Middle frontal gyrus (tissue), 1 donor: ENCODE data around the gene UFSP1.
"Not testable (repeated sequence)": the region's sequence is repeated elsewhere in the genome, so short reads cannot be mapped to it uniquely, and the experiment has no call there.

Experiments
- DNase-seq: peaks from one replicate; pipeline ENCODE4 v3.0.0-alpha.2; 2015; ENCODE audit warnings: low spot score; ENCODE audit errors: extremely low spot score

Gene UFSP1

DNA sequence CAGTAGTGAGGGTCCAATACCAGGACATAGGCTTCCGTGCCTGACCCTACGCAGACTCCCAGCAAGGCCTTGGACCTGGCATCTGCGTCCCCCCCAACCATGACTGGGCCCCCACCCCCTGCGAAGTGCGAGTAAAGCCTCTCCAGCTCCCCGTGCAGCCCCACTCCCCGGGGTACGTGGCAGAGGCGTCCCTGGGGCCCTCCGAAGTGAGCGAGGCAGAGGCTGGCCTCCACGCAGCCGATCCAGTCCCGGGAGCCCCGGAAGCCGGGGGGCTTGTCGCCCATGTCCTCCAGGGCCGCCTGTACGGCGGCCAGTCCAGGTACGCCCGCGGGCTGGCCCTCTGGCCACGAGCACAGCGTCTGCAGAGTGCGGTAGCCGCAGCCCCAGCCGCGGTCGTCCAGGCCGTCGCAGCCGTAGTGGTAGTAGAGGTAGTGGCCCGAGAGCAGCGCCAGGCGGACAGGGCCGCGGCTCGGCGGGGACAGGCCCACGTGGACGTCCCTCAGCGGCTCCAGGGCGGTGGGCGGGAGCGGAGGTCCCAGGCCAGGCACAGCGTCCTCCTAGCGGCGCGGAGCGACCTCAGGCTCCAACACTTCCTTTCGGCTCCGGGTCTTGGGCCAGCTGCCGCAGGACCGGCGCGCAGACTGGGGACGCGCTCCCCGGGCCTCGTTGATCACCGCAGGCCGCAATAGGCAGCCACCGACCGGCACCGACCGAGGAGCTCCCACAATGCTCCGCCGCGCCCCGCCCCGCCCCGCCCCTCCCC lies at the start of gene UFSP1:
Gene UFSP1, minus strand, starts transcription at position 728 of the 763 bp plus-strand sequence. Its CDS starts 444 bp downstream, at position 284.
- no peak for DNase-seq

DNA sequence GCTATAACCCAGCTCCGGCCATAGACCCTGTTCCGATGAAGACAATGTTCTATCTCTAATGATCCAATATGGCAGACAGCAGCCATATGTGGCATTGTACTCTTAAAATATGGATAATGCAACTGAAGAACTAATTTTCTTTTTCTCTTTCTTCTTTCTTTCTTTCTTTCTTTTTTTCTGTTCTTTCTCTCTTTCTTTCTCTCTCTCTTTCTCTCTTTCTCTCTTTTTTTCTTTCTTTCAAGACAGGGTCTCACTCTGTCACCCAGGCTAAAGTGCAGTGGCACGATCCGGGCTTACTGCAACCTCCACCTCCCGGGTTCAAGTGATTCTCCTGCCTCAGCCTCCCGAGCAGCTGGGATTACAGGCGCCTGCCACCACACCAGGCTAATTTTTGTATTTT lies 46.7 kb upstream of the UFSP1 start:
- not testable (repeated sequence) for DNase-seq

DNA sequence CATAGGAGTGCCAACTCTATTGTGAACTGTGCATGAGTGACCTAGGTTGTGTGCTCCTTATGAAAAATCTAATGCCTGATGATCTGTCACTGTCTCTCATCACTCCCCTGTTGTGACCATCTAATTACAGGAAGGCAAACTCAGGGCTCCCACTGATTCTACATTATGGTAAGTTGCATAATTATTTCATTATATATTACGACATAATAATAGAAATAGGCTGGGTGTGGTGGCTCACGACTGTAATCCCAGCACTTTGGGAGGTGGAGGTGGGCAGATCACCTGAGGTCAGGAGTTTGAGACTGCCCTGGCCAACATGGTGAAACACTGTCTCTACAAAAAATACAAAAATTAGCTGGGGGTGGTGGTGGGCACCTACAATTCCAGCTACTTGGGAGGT lies 45.9 kb upstream of the UFSP1 start:
- not testable (repeated sequence) for DNase-seq

DNA sequence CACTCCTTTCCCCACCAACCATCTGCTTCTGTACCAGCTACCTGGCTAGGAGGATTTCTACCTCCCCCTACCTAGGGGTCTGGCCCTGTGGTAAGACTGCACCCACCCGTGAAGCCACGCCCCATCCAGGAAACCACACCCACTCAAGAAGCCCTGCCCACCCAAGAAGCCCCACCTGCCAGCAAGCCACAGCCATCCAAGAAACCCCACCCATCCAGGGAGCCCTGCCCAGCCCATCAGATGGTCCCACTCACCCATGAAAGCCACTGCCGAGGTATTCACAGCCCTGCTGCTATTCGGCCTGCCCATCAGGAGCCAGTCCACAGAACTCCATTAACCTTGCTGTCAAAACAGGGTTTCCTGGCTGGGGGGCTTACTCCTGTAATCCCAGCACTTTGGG lies 44.2 kb upstream of the UFSP1 start:
- DNase-seq: no peak

DNA sequence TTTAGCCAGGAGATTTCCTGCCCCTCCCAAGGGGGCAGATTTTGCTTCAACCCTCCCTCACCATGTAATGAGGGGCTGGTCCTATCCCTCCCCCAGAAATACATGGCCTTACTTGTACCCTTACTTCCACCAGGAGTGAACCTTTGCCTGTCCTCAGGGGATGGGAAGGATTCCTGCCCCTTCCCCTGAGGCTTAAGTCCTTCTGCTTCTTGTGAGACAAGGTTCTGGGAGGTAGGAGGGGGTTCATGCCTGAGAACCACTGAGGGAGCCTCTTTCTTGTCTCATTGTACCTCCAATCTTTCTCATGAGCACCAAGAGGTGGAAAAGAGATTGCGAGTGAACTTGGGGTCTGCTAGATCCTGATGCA lies 40.3 kb upstream of the UFSP1 start:
- DNase-seq: no peak

DNA sequence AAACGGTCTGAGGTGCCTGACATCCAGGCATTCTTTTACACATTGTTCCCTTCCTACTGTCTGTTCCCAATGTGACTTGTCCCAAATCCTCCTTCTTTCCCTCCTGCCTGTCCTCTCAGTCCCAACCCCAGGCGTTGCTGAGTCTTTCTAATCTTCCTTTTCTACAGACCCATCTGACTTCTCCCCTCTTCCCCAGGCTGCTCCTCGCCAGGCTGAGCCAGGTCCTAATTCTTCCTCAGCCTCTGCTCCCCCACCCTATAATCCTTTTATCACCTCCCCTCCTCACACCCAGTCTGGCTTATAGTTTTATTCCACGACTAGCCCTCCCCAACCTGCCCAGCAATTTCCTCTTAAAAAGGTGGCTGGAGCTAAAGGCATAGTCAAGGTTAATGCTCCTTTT lies 34.1 kb upstream of the UFSP1 start:
- not testable (repeated sequence) for DNase-seq

DNA sequence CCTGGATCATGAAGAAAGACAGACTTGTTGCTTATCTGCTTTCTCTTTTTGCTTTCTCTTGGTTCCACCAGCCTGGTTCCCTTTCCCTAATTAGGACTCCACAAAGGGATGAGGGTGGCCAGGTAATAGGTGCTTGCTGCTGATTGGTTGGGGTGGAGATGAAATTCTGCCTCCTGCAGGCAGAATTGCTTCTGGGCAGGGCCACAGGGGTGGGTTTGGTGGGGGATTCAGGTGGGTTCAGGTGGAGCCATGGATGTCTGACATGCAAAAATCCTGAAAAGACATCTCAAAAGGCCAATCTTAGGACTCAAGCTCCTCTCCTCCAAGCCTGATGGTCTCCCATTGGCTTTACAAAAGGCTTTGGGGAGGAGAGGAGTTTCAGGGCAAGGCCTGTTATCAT lies 31.5 kb upstream of the UFSP1 start:
- DNase-seq: no peak

DNA sequence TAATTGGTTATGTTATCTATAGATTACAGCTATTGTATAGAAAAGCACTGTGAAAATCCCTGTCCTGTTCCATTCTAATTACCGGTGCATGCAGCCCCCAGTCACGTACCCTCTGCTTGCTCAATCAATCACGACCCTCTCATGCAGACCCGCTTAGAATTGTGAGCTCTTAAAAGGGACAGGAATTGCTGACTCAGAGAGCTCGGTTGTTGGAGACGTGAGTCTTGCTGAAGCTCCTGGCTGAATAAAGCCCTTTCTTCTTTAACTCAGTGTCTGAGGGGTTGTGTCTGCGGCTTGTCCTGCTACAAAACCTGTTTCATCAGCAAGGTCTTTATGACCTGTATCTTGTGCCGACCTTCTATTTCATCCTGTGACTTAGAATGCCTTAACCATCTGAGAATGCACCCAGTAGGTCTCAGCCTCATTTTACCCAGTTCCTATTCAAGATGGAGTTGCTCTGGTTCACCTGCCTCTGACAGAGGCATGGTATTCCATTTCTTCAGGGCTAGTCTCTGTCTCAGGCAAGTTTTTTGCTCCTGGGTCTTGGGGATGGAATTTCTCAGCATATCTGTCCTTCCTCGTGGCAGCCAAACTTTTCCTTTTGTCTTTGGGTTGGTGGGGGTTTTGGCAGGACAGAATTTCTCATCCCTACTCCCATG lies 30.4 kb upstream of the UFSP1 start:
- DNase-seq: not testable (repeated sequence)

DNA sequence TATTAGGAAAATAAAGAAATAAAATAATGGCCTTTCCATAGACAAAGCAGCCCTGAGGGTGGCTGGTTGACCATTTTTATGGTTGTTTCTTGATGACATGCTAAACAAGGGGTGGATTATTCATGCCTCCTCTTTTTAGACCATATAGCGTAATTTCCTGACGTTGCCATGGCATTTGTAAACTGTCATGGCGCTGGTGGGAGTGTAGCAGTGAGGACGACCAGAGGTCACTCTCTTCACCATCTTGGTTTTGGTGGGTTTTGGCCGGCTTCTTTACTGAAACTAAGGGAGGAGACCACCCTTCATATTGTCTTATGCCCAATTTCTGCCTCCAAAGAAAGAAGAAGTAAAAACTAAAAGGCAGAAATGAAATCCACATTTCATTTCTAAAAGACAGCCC lies 29.8 kb upstream of the UFSP1 start:
- DNase-seq: not testable (repeated sequence)

DNA sequence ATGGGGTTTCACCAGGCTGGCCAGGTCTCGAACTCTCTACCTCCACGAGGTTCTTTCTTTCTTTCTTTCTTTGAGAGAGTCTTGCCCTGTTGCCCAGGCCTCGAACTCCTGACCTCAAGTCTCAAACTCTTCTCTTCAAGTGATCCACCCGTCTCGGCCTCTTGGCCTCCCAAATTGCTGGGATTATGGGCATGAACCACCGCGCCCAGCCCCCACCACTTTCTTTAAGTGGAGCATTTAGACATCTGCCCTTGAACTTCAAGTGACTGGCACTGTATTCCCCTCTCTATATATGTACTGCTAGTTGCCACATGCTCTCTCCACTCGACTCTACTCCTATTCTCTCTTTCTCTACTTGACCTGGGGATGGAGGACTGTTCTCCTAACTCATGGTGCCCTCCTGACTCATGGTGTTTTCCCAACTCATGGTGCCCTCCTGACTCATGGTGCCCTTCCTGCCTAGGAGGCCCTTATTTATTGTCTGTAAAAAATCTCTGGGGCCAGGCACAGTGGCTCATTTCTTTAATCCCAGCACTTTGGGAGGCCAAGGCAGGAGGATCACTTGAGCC lies 25.4 kb upstream of the UFSP1 start:
- DNase-seq: no peak

DNA sequence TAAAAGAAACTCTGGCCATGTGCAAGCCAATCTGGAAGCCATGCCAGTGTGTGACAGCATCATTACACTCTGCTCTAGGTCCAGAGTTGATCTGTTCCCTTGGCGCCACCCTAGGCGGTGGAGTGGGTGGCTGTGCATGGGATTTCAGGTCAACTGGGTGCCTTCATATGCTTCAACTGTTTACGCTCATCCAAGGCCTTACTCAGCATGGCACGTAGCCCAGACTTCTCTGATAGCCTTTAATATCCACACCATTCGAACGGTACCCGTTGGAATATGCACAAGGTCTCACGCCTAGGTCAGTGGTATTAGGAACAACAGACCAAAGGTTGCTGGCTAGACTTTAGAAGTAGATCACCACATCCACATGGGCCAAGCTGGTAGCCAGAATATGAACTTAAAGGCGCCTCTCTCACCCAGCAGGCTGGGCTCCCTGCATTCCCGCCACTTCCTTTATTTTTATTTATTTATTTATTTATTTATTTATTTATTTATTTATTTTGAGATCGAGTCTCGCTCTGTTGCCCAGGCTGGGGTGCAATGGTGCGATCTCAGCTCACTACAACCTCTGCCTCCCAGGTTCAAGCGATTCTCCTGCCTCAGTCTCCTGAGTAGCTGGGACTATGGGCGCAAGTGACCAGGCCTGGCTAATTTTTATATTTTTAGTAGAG lies 24.8 kb upstream of the UFSP1 start:
- no peak for DNase-seq

DNA sequence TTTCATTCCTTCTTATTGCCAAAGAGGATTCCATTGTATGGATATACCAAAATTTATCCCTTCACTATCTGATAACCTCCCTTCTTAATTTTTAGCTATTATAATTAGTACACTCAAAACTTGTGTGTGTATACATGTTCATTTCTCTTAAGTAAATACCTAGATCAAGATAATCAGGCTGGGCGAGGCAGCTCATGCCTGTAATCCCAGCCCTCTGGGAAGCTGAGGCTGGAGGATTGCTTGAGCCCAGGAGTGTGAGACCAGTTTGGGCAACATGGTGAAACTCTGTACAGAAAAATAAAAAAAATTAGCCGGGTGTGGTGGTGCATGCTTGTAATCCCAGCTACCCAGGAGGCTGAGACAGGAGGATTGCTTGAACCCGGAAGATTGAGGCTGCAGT lies 22.0 kb upstream of the UFSP1 start:
- no peak for DNase-seq

DNA sequence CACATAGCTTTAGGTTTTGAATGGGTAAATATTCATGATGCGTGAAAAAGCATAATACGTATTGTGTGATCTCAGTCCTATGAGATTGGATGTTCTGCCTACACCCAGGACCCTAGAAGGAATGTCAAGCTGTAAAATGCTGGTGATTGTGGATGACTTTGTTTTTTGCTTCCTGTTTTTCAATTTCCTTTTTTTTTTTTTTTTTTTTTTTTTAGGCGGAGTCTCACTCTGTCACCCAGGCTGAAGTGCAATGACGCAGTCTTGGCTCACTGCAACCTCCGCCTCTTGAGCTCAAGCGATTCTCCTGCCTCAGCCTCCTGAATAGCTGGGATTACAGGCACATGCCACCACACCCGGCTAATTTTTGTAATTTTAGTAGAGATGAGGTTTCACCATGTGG lies 20.9 kb upstream of the UFSP1 start:
- DNase-seq: not testable (repeated sequence)

DNA sequence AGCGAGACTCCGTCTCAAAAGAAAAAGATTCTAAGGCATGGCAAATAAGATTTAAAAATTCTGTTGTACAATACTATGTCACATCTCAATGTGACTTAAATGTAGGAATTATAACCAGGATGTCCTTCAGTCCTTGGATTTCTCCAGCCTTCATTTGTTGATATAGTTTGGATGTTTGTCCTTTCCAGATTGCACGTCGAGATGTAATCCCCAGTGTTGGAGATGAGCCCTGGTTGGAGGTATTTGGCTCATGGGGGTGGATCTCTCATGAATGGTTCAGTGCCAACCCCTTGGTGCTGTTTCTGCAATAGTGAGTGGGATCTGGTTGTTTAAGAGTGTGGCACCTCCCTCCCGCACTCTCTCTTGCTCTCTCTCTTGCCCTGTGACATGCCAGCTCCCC lies 19.0 kb upstream of the UFSP1 start:
- DNase-seq: no peak

DNA sequence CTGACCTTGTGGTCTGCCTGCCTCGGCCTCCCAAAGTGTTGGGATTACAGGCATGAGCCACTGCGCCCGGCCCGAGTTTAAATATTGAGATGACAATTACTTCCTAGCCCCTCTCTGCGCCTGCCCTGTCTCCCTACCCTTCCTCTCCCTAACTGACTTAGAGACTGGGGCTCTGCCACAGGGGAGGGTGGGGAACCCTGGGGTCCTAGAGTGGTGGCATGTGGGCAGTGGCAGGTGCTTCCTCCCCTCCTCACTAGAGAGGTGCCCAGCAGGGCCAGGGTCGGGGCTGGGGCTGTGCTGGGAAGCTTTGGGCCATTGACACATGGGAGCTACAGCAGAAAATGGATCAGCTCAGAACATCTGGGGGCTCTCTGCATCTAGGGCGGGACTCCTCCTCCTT lies 13.1 kb upstream of the UFSP1 start:
- DNase-seq: no peak

DNA sequence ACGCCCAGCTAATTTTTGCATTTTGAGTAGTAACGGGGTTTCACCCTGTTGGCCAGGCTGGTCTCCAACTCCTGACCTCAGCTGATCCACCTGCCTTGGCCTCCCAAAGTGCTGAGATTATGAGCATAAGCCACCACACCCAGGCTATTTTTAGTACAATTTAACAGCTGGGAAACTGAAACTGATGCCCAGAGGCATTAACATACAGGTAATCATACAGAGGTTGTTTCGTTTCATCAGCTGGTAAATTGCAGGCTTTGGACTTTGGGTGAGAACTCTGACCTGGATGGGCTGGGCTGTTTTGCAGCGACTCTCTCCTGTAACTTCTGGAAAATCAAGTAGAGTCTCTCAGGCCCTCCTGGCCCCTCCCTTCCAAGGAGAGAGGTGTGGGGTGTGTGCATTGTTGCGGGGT lies 12.4 kb upstream of the UFSP1 start:
- DNase-seq: no peak

DNA sequence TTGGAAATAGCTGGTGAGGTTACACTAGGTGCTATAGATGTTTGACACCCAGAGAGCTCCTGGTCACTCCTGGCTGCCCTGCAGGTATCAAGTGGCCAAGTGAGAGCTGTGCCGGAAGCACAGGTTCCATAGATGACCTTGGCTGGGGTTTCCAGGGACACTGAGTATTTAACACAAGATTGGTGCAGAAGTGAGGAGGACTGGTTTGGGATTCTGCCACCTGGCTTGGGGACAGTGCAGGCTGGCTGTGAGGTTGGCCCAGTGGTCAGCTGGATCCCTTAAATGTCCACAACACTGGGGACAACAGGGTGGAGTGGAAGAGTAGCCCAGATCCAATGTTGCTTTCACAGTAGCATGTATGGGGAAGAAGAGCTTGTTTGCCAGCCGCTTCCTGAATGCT lies 11.5 kb upstream of the UFSP1 start:
- DNase-seq: no peak

DNA sequence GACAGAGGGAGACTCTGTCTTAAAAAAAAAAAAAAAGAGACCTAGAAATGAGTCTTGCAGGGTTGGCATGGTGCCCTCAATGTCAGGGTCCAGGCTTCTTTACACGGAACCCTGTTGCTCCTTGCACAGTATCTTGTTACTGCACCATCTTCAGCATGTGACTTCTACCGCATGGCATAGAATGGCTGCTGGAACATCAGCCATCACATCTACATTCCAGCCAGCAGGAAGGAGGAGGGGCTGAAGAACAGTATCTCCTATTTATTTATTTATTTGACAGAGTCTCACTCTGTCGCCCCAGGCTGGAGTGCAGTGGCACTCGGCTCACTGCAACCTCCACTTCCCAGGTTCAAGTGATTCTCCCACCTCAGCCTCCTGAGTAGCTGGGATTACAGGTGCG lies 9.9 kb upstream of the UFSP1 start:
- no peak for DNase-seq

DNA sequence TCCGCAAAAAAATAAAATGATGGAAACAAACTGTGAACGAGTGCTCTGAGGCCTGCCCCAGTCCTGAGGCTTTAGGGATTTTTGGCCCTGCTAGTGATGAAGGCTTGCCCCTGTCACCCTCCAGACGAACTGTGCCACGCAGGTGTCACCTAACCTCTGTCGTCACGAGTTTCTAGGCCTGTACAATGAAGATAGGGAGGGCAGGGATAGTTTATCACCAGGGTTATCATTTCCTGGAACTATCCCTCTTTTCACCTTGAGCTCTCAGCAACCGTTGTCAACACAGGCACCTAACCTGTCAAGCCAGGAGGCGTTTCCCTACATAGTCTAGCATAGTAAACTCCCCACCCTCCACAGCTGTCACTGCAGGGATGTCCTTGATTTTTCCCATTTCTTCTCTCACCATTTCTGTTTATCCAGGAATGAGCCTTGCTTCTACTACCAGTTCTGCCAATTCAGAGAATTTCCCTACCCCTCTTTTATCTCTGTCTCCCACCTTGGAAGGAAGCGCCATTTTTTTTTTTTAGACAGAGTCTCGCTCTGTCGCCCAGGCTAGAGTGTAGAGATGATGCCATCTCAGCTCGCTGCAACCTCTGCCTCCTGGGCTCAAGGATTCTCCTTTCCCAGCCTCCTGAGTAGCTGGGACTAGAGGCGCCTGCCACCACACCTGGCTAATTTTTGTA lies 8.4 kb upstream of the UFSP1 start:
- DNase-seq: no peak

DNA sequence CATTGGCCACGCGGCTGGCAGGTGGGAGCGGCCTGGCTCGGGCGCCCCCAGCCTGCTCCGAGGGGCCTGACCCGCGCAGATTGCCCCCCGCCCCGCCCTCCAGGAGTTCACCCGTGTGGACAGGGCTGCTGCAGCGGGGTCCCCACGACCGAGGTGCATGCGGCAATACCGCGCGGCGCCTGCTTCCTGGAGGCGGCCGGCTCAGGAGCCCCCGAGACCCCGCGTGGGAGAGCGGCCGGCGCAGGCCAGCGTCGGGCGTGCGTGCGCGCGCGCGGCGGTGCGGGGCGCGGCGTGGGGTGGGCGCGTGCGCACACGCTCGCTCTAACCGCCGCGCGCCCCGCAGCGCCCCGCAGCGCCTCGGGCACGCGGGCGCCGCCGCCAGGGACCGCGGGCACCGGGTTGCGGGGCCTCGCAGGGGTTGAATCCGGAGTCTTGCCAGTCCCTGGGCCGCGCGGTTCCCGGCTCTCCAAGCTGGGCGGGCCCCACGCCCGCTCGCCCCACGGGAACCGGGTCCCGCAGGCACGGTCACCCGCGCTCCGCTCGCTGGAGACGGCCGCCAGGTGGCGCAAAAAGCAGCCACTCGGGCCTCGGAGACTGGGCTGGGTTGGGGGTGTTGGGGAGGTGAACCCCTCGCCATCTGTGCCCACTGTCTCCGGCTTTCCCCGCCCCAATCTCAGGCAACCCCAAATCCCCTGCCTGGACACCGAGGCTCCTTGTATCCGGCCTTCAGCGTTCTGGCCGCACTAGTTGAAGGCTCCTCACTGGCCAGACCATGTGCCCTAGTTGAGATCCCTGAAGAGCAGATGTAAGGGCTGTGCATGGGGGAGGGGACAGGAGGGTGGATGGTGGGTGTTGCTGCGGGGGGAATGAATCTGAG lies 7.5 kb upstream of the UFSP1 start:
- no peak for DNase-seq
